HFFc6 (cell line): ENCODE data around the gene PATL1. TPM values are rescaled to one million over a fixed set of nuclear protein-coding genes. Genes with fewer than 3 reads are reported as not detected.

Experiments used
- DNase-seq: peaks from one replicate; pipeline ENCODE4 v3.0.0-alpha.2; 2018
- H3K27ac Mint-ChIP-seq: 2 replicates; pipeline ENCODE4 v1.8.0; 2020; ENCODE audit warnings: mild to moderate bottlenecking, mixed read lengths
- H3K27me3 Mint-ChIP-seq: 2 replicates; pipeline ENCODE4 v1.8.0; 2021; ENCODE audit warnings: mild to moderate bottlenecking, moderate library complexity, mixed read lengths; ENCODE audit not compliant: insufficient read depth
- H3K36me3 Mint-ChIP-seq: 2 replicates; pipeline ENCODE4 v1.8.0; 2021; ENCODE audit warnings: low read depth, mixed read lengths
- H3K4me1 Mint-ChIP-seq: 2 replicates; pipeline ENCODE4 v1.8.0; 2020; ENCODE audit warnings: low read depth, mixed read lengths
- H3K4me3 Mint-ChIP-seq: 2 replicates; pipeline ENCODE4 v1.8.0; 2020; ENCODE audit warnings: mild to moderate bottlenecking, moderate library complexity, mixed read lengths
- H3K9me3 Mint-ChIP-seq: 2 replicates; pipeline ENCODE4 v1.8.0; 2020; ENCODE audit warnings: mild to moderate bottlenecking, mixed read lengths
- CTCF ChIP-seq: fragments of 200-600 bp; sonication (generic); IDR thresholded peaks from 2 replicates; pipeline ENCODE4 v1.5.0; 2021; ENCODE audit warnings: antibody characterized with exemption, mild to moderate bottlenecking
- total RNA-seq, 6 experiments: library from RNA; stranded (reverse); fragmentation: NEBNext Ultra II Directional; extraction: Animal tissue kit (Norgen Biotek cat#: 25700); gene quantifications; 2 replicates in 1 of 6; 3 replicates in 5 of 6; pipeline ENCODE4 v1.2.3, GENCODE V29; 2021

The PATL1 gene
- total RNA-seq, 6 experiments from 2014 or later: 29.0 to 40.3 (median 35.2) TPM

- no peak for TF ChIP-seq CTCF
- peaks cover 27% of the 10 kb centered on the region for H3K4me1 Mint-ChIP-seq
- no peaks in the 10 kb centered on the region for H3K9me3 Mint-ChIP-seq
- DNase-seq: no peak
- H3K4me3 Mint-ChIP-seq: no peak overlapping the region
- H3K27me3 Mint-ChIP-seq: no peaks in the 10 kb centered on the region
- peaks cover 8% of the 10 kb centered on the region for H3K36me3 Mint-ChIP-seq
- no peak overlapping the region for H3K27ac Mint-ChIP-seq
Measured at GRCh38 chr11:59671471-59671870, 2.6 kb upstream of the PATL1 start.

- DNase-seq: peak; percentile 44
- peak overlapping the region; percentile 99 for H3K4me3 Mint-ChIP-seq
- H3K4me1 Mint-ChIP-seq: peaks cover 34% of the 10 kb centered on the region
Measured at GRCh38 chr11:59669611-59670009, 773 bp upstream of the PATL1 start.

GRCh38 chr11:59668188-59668949 is 468 bp downstream of the PATL1 start:
- Mint-ChIP-seq H3K9me3 (no peaks in the 10 kb centered on the region), H3K4me1 (peaks cover 35% of the 10 kb centered on the region), H3K27ac (peak overlapping the region; percentile 84), H3K4me3 (peak overlapping the region; percentile 99), H3K27me3 (no peaks in the 10 kb centered on the region), H3K36me3 (peaks cover 17% of the 10 kb centered on the region)
- peak; percentile 58 for TF ChIP-seq CTCF
- peak; percentile 18 for DNase-seq

More at GRCh38 chr11:59669611-59670009, 773 bp upstream of the PATL1 start:
- Mint-ChIP-seq H3K36me3 (peaks cover 16% of the 10 kb centered on the region), H3K9me3 (no peaks in the 10 kb centered on the region), H3K27ac (peak overlapping the region; percentile 100), H3K27me3 (no peaks in the 10 kb centered on the region)
- no peak for TF ChIP-seq CTCF

GRCh38 chr11:59667812-59668187 is 1.0 kb downstream of the PATL1 start:
- TF ChIP-seq CTCF: no peak
- Mint-ChIP-seq H3K4me3 (peak overlapping the region; percentile 99), H3K36me3 (peaks cover 17% of the 10 kb centered on the region), H3K27ac (peak overlapping the region; percentile 84), H3K4me1 (peaks cover 40% of the 10 kb centered on the region), H3K9me3 (no peaks in the 10 kb centered on the region), H3K27me3 (no peaks in the 10 kb centered on the region)
- DNase-seq: no peak

GRCh38 chr11:59666969-59667368 is 1.9 kb downstream of the PATL1 start:
- Mint-ChIP-seq H3K9me3 (no peaks in the 10 kb centered on the region), H3K27me3 (no peaks in the 10 kb centered on the region), H3K27ac (peak overlapping the region; percentile 84), H3K4me1 (peaks cover 40% of the 10 kb centered on the region), H3K36me3 (peaks cover 17% of the 10 kb centered on the region), H3K4me3 (peak overlapping the region; percentile 99)
- no peak for DNase-seq
- TF ChIP-seq CTCF: no peak
